ENCODE results near the gene TAL1. TPM values are rescaled to one million over a fixed set of nuclear protein-coding genes. Genes with fewer than 3 reads are reported as not detected.
"Not testable (repeated sequence)": the region's sequence is repeated elsewhere in the genome, so short reads cannot be mapped to it uniquely, and the experiment has no call there.

Gene TAL1
- total RNA-seq, 1 experiment from 2014 or later: not detected

DNA sequence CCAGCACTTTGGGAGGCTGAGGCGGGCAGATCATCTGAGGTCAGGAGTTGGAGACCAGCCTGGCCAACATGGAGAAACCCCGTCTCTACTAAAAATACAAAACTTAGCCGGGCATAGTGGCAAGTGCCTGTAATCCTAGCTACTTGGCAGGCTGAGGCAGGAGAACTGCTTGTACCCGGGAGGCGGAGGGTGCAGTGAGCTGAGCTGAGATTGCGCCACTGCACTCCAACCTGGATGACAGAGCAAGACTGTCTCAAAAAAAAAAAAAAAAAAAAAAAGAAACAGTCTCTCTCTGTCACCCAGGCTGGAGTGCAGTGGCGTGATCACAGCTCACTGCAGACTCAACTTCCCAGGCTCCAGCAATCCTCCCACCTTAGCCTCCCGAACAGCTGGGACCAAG, 33.5 kb upstream of the TAL1 start:
- peaks cover 25 to 57% (median 51%) of the 10 kb centered on the region in 3 experiments; a peak in 6 of 7 replicates for H3K36me3 Mint-ChIP-seq (ENCODE audit: insufficient read depth in 1 of 3, low read depth in 3 of 3)
- H2AK5ac ChIP-seq (ENCODE audit: insufficient read length, low read length): not testable (repeated sequence)

More for the DNA sequence above, 33.5 kb upstream of the TAL1 start:
- not testable (repeated sequence) for H3K27ac Mint-ChIP-seq; H3K27ac ChIP-seq (ENCODE audit: insufficient read length, low read depth, low read length); H3K23me2 ChIP-seq (ENCODE audit: insufficient read length, low read depth, low read length, poor library complexity, severe bottlenecking); H4K5ac ChIP-seq (ENCODE audit: insufficient read length, low read depth, low read length); H2BK5ac ChIP-seq (ENCODE audit: insufficient read length, low read length); H3K4me1 Mint-ChIP-seq; H3K9ac ChIP-seq (ENCODE audit: extremely low read depth, insufficient read length, low read length); H2BK12ac ChIP-seq (ENCODE audit: insufficient read length, low read depth, low read length); DNase-seq; H2AFZ ChIP-seq (ENCODE audit: low read length); H3K27me3 ChIP-seq (ENCODE audit: insufficient read depth, low read length); H4K8ac ChIP-seq (replicated peaks; ENCODE audit: insufficient read length, low read depth, low read length); H3K18ac ChIP-seq (ENCODE audit: insufficient read length, low read depth, low read length); H3K9me3 Mint-ChIP-seq; H4K91ac ChIP-seq (ENCODE audit: insufficient read length, low read depth, low read length); H2BK15ac ChIP-seq (ENCODE audit: low read depth, low read length); H2BK120ac ChIP-seq (ENCODE audit: low read depth, low read length, poor library complexity, severe bottlenecking); H3K4me1 ChIP-seq (ENCODE audit: insufficient read depth, low read length); H3K4me2 ChIP-seq (ENCODE audit: insufficient read depth, insufficient read length, low read length); H3K79me1 ChIP-seq (ENCODE audit: insufficient read depth, low read depth, low read length, poor library complexity, severe bottlenecking); H3T11ph ChIP-seq (ENCODE audit: low read length); H3K23ac ChIP-seq (ENCODE audit: insufficient read length, low read depth, low read length); H4K20me1 ChIP-seq (ENCODE audit: control insufficient read depth, insufficient read depth, insufficient read length); H3K4ac ChIP-seq (ENCODE audit: low read depth, low read length); H3K56ac ChIP-seq (ENCODE audit: insufficient read length, low read depth, low read length); H3K27me3 Mint-ChIP-seq (ENCODE audit: low read depth); H3K4me3 Mint-ChIP-seq; H2BK20ac ChIP-seq (ENCODE audit: low read depth, low read length, poor library complexity, severe bottlenecking); H3K9me3 ChIP-seq (ENCODE audit: control insufficient read depth, low read depth, low read length); H3K79me2 ChIP-seq (ENCODE audit: insufficient read depth, low read length); H3K14ac ChIP-seq (ENCODE audit: insufficient read depth, low read length)
- WGBS (ENCODE audit: extremely low coverage, insufficient read length, low lambda C conversion rate): no CpG with 5 or more reads among the region's 8 CpGs
